HCT116 (cell line): ENCODE results near the gene HUS1B. TPM values are rescaled to one million over a fixed set of nuclear protein-coding genes. Genes with fewer than 3 reads are reported as not detected.

Experiments
- ATAC-seq: fragments of 200-7000 bp; cut with Tn5 transposase; 2 replicates; pipeline ENCODE4 v1.9.1; 2020; ENCODE audit warnings: mild to moderate bottlenecking, moderate library complexity
- BruUV-seq: library from RNA; stranded (reverse); fragments of 400-500 nt; replicated peaks from 2 replicates; lab custom pipeline; 2021; lab: Mats Ljungman, UMichigan
- CTCF ChIA-PET: fragments of 300-600 bp; sonication (Branson Sonifier 250); formaldehyde crosslinking; loops from one replicate; lab custom pipeline; 2021; ENCODE audit warnings: antibody characterized with exemption; lab: Charles Lee
- POLR2A ChIA-PET: fragments of 300-600, 350-600 bp; sonication (Branson Sonifier 250); formaldehyde crosslinking; loops from one replicate; lab custom pipeline; 2021; ENCODE audit warnings: antibody characterized with exemption; lab: Charles Lee
- RAD21 ChIA-PET, 2 experiments: fragments of 300-600 bp; sonication (Branson Sonifier 250); formaldehyde crosslinking; loops; one replicate each; lab custom pipeline; 2023; ENCODE audit warnings: low total read pairs in 2 of 2; ENCODE audit not compliant: uncharacterized antibody in 2 of 2, unreplicated experiment in 2 of 2, low non-redundant PET in 1 of 2; lab: Charles Lee
- DNase-seq: peaks from one replicate; pipeline ENCODE4 v3.0.0-alpha.2; 2010; ENCODE audit warnings: low read depth, low spot score
- H2AFZ ChIP-seq: fragments of 200-600 bp; shearing (Covaris generic), sonication (generic); 2 replicates; pipeline ENCODE4 v1.6.1; 2017; ENCODE audit warnings: low read depth, mixed run types, mixed read lengths, antibody characterized with exemption, low read length; ENCODE audit not compliant: poor library complexity, severe bottlenecking
- H3K27ac ChIP-seq: 2 replicates; pipeline ENCODE4 v1.5.1; 2012; ENCODE audit warnings: low read depth, low read length
- H3K27me3 ChIP-seq: fragments of 200-600 bp; sonication (generic); 2 replicates; pipeline ENCODE4 v1.6.1; 2016; ENCODE audit warnings: mixed run types, low read length, mixed read lengths; ENCODE audit not compliant: insufficient read depth
- H3K36me3 ChIP-seq, 2 experiments: fragments of 200-500 bp in 1 of 2; fragments of 200-600 bp in 1 of 2; sonication (Bioruptor generic) in 1 of 2; sonication (generic) in 1 of 2; 2 replicates each; pipeline versions ENCODE4 v1.5.1 to v1.6.1; 2014 to 2016; ENCODE audit warnings: low read length in 2 of 2, inconsistent platforms in 1 of 2, mixed read lengths in 1 of 2, mixed run types in 1 of 2; ENCODE audit not compliant: insufficient read depth in 2 of 2, control insufficient read depth in 1 of 2
- H3K4me1 ChIP-seq, 2 experiments: fragments of 200-600 bp in 1 of 2; sonication (generic) in 1 of 2; 2 replicates each; pipeline versions ENCODE4 v1.5.1 to v1.6.1; 2012 to 2017; ENCODE audit warnings: low read length in 2 of 2, inconsistent platforms in 1 of 2, mild to moderate bottlenecking in 1 of 2, mixed read lengths in 1 of 2, mixed run types in 1 of 2, moderate library complexity in 1 of 2; ENCODE audit not compliant: insufficient read depth in 2 of 2, control insufficient read depth in 1 of 2
- H3K4me2 ChIP-seq: fragments of 200-600 bp; sonication (generic); 2 replicates; pipeline ENCODE4 v1.6.1; 2017; ENCODE audit warnings: mixed run types, low read length, mixed read lengths
- H3K4me3 ChIP-seq, 2 experiments: fragments of 200-600 bp in 1 of 2; sonication (generic) in 1 of 2; replicated peaks in 1 of 2; 2 replicates each; pipeline ENCODE4 v1.5.1; 2011 to 2016; ENCODE audit warnings: low read length in 2 of 2, control low read depth in 1 of 2, low read depth in 1 of 2, mild to moderate bottlenecking in 1 of 2, mixed read lengths in 1 of 2, mixed run types in 1 of 2
- H3K79me2 ChIP-seq: fragments of 200-600 bp; sonication (generic); 2 replicates; pipeline ENCODE4 v1.6.1; 2017; ENCODE audit warnings: mild to moderate bottlenecking, mixed run types, low read length, moderate library complexity, mixed read lengths; ENCODE audit not compliant: insufficient read depth
- H3K9ac ChIP-seq: fragments of 200-600 bp; sonication (generic); 2 replicates; pipeline ENCODE4 v1.6.1; 2016; ENCODE audit warnings: low read length, mixed read lengths
- H3K9me2 ChIP-seq: fragments of 200-600 bp; sonication (generic), shearing (Covaris generic); 2 replicates; pipeline ENCODE4 v1.6.1; 2017; ENCODE audit warnings: mixed run types, mild to moderate bottlenecking, moderate library complexity; ENCODE audit not compliant: insufficient read depth
- H3K9me3 ChIP-seq, 2 experiments: fragments of 200-500 bp in 1 of 2; fragments of 200-600 bp in 1 of 2; sonication (Bioruptor generic) in 1 of 2; sonication (generic) in 1 of 2; 2 replicates each; pipeline ENCODE4 v1.6.1; 2014 to 2017; ENCODE audit warnings: low read length in 2 of 2, mixed read lengths in 2 of 2, inconsistent platforms in 1 of 2, low read depth in 1 of 2, mild to moderate bottlenecking in 1 of 2, mixed run types in 1 of 2, moderate library complexity in 1 of 2; ENCODE audit not compliant: control insufficient read depth in 1 of 2, insufficient read depth in 1 of 2
- H4K20me1 ChIP-seq: fragments of 200-600 bp; sonication (generic), shearing (Covaris generic); 2 replicates; pipeline ENCODE4 v1.6.1; 2017; ENCODE audit warnings: mixed run types, mild to moderate bottlenecking, moderate library complexity; ENCODE audit not compliant: insufficient read depth
- ATF3 ChIP-seq: IDR thresholded peaks from 2 replicates; pipeline ENCODE4 v1.6.1; 2012
- CBX3 ChIP-seq: IDR thresholded peaks from 2 replicates; pipeline ENCODE4 v1.6.1; 2012; ENCODE audit warnings: low read depth
- CEBPB ChIP-seq: IDR thresholded peaks from 2 replicates; pipeline ENCODE4 v1.6.1; 2012; ENCODE audit warnings: low read depth
- EGR1 ChIP-seq: IDR thresholded peaks from 2 replicates; pipeline ENCODE4 v1.6.1; 2012; ENCODE audit warnings: low read depth
- ELF1 ChIP-seq: IDR thresholded peaks from 2 replicates; pipeline ENCODE4 v1.6.1; 2012; ENCODE audit warnings: low read depth, borderline replicate concordance
- EZH2 ChIP-seq: fragments of 200-600 bp; sonication (generic); IDR thresholded peaks from 2 replicates; pipeline ENCODE4 v1.6.1; 2017; ENCODE audit warnings: antibody characterized with exemption, mixed run types
- EZH2phosphoT487 ChIP-seq: fragments of 200-600 bp; IDR thresholded peaks from 2 replicates; pipeline ENCODE4 v1.6.1; 2018; ENCODE audit warnings: antibody characterized with exemption, borderline replicate concordance
- FOSL1 ChIP-seq: IDR thresholded peaks from 2 replicates; pipeline ENCODE4 v1.6.1; 2012; ENCODE audit warnings: low read depth
- JUND ChIP-seq: IDR thresholded peaks from 2 replicates; pipeline ENCODE4 v1.6.1; 2012
- MAX ChIP-seq: IDR thresholded peaks from 2 replicates; pipeline ENCODE4 v1.6.1; 2012
- POLR2A ChIP-seq: IDR thresholded peaks from 2 replicates; pipeline ENCODE4 v1.7.0; 2011; ENCODE audit warnings: borderline replicate concordance; ENCODE audit not compliant: insufficient read depth, insufficient read length; ENCODE audit errors: extremely low read depth
- RAD21 ChIP-seq: IDR thresholded peaks from 2 replicates; pipeline ENCODE4 v1.6.1; 2012; ENCODE audit warnings: low read depth, mild to moderate bottlenecking
- REST ChIP-seq: IDR thresholded peaks from 2 replicates; pipeline ENCODE4 v1.6.1; 2012; ENCODE audit warnings: low read depth
- SIN3A ChIP-seq: IDR thresholded peaks from 2 replicates; pipeline ENCODE4 v1.6.1; 2012; ENCODE audit warnings: low read depth
- SP1 ChIP-seq: IDR thresholded peaks from 2 replicates; pipeline ENCODE4 v1.6.1; 2012; ENCODE audit warnings: low read depth
- SRF ChIP-seq: IDR thresholded peaks from 2 replicates; pipeline ENCODE4 v1.6.1; 2012; ENCODE audit warnings: low read depth
- TCF7L2 ChIP-seq: IDR thresholded peaks from 2 replicates; pipeline ENCODE4 v1.7.0; 2011; ENCODE audit warnings: borderline replicate concordance, inconsistent platforms; ENCODE audit not compliant: insufficient read depth, insufficient read length; ENCODE audit errors: extremely low read depth
- YY1 ChIP-seq: IDR thresholded peaks from 2 replicates; pipeline ENCODE4 v1.6.1; 2011; ENCODE audit warnings: low read length, low read depth, moderate library complexity, mild to moderate bottlenecking; ENCODE audit not compliant: insufficient replicate concordance; ENCODE audit errors: extremely low read depth
- ZNF274 ChIP-seq: fragments of 200-500 bp; sonication (Bioruptor generic); IDR thresholded peaks from 2 replicates; pipeline ENCODE4 v1.6.1; 2014; ENCODE audit warnings: mild to moderate bottlenecking, low read depth, low read length, inconsistent platforms
- intact Hi-C: fragments of 100-400 bp; cut with micrococcal nuclease; formaldehyde crosslinking; loops from 2 replicates; pipeline ENCODE4 v1.10.0; 2022
- total RNA-seq: library from RNA; stranded (reverse); gene quantifications from one replicate; pipeline ENCODE4 v1.2.1, GENCODE V29; 2021; ENCODE audit not compliant: unreplicated experiment

The HUS1B gene
- total RNA-seq, 1 experiment from 2014 or later: 0.76 TPM

GRCh38 chr6:654136-654535 lies 2.8 kb downstream of the HUS1B start (continued):
- TF ChIP-seq MAX (no peak), ATF3 (no peak), EZH2phosphoT487 (no peak), SRF (no peak), ZNF274 (no peak), EGR1 (no peak), JUND (no peak), SP1 (no peak), SIN3A (no peak), POLR2A (no peak), ELF1 (no peak), FOSL1 (no peak), CBX3 (no peak)

GRCh38 chr6:652865-653264 lies 4.0 kb downstream of the HUS1B start:
- POLR2A ChIA-PET: no interaction called here
- intact Hi-C loops: no loop called here
- no peak for ATAC-seq
- Histone ChIP-seq H3K9me3 (no peaks in the 10 kb centered on the region), H3K27me3 (no peaks in the 10 kb centered on the region), H3K9ac (no peak overlapping the region), H4K20me1 (no peaks in the 10 kb centered on the region), H3K4me1 (no peaks in the 10 kb centered on the region), H3K79me2 (peaks cover 12% of the 10 kb centered on the region), H3K4me3 (no peak overlapping the region), H3K4me2 (no peak overlapping the region), H3K27ac (no peak overlapping the region), H3K36me3 (no peaks in the 10 kb centered on the region), H3K9me2 (no peaks in the 10 kb centered on the region), H2AFZ (no peak overlapping the region)
- RAD21 ChIA-PET: no interaction called here
- no peak for DNase-seq
- BruUV-seq: no TSS peak
- CTCF ChIA-PET: no interaction called here
- TF ChIP-seq FOSL1 (no peak), EGR1 (no peak), REST (no peak), EZH2 (no peak), ELF1 (no peak), MAX (no peak), RAD21 (no peak), CEBPB (no peak), ZNF274 (no peak), JUND (no peak), YY1 (no peak), ATF3 (no peak), POLR2A (no peak), TCF7L2 (no peak), EZH2phosphoT487 (no peak), CBX3 (no peak), SP1 (no peak), SRF (no peak)
